Fibroblast of lung (primary cell): ENCODE results near the gene CCDC195. TPM values are rescaled to one million over a fixed set of nuclear protein-coding genes. Genes with fewer than 3 reads are reported as not detected.

Source experiments
- DNase-seq, 2 donors: peaks; one replicate each; pipeline versions ENCODE4 v3.0.0 to v3.0.0-alpha.2; 2010; ENCODE audit warnings: low read depth in 2 of 2
- H2AFZ ChIP-seq: 2 replicates; pipeline ENCODE4 v1.5.1; 2012; ENCODE audit warnings: low read length, control low read depth, inconsistent platforms
- H3K27ac ChIP-seq: 2 replicates; pipeline ENCODE4 v1.5.1; 2011; ENCODE audit warnings: low read length, control low read depth; ENCODE audit not compliant: insufficient read depth
- H3K27me3 ChIP-seq: 2 replicates; pipeline ENCODE4 v1.5.1; 2011; ENCODE audit warnings: mild to moderate bottlenecking, low read length; ENCODE audit not compliant: control insufficient read depth, insufficient read depth
- H3K36me3 ChIP-seq: 2 replicates; pipeline ENCODE4 v1.5.1; 2011; ENCODE audit warnings: low read length; ENCODE audit not compliant: control insufficient read depth, insufficient read depth
- H3K4me1 ChIP-seq: 2 replicates; pipeline ENCODE4 v1.5.1; 2011; ENCODE audit warnings: low read length; ENCODE audit not compliant: control insufficient read depth, insufficient read depth; ENCODE audit errors: extremely low read depth
- H3K4me2 ChIP-seq: 2 replicates; pipeline ENCODE4 v1.5.1; 2011; ENCODE audit warnings: low read length, control low read depth; ENCODE audit not compliant: insufficient read depth; ENCODE audit errors: extremely low read depth
- H3K4me3 ChIP-seq, 4 experiments: fragments of 200-600 bp in 1 of 4; sonication (generic) in 1 of 4; replicated peaks in 1 of 4; 2 replicates each; pipeline ENCODE4 v1.5.1; 2011 to 2016; ENCODE audit warnings: low read length in 4 of 4, low read depth in 3 of 4, mild to moderate bottlenecking in 3 of 4, control low read depth in 2 of 4, inconsistent platforms in 1 of 4, mixed read lengths in 1 of 4; ENCODE audit not compliant: insufficient read depth in 1 of 4; ENCODE audit errors: control extremely low read depth in 1 of 4
- H3K79me2 ChIP-seq: 2 replicates; pipeline ENCODE4 v1.5.1; 2012; ENCODE audit warnings: mild to moderate bottlenecking, low read length, inconsistent platforms; ENCODE audit not compliant: control insufficient read depth, insufficient read depth
- H3K9ac ChIP-seq: 2 replicates; pipeline ENCODE4 v1.5.1; 2011; ENCODE audit warnings: mild to moderate bottlenecking, low read length, control low read depth; ENCODE audit not compliant: insufficient read depth
- H3K9me3 ChIP-seq: 2 replicates; pipeline ENCODE4 v1.5.1; 2012; ENCODE audit warnings: low read depth, low read length; ENCODE audit not compliant: control insufficient read depth, insufficient read depth
- H4K20me1 ChIP-seq: 2 replicates; pipeline ENCODE4 v1.5.1; 2011; ENCODE audit warnings: low read length; ENCODE audit not compliant: control insufficient read depth, insufficient read depth; ENCODE audit errors: extremely low read depth
- EZH2 ChIP-seq: IDR thresholded peaks from 2 replicates; pipeline ENCODE4 v1.5.1; 2012; ENCODE audit warnings: low read length, control low read depth, mild to moderate bottlenecking; ENCODE audit errors: missing control alignments
- polyA plus RNA-seq, 2 donors: library from polyadenylated mRNA; depleted of rRNA in 1 of 2; stranded (reverse) in 1 of 2; unstranded in 1 of 2; fragments of >200 nt; gene quantifications; 2 replicates each; pipeline ENCODE4 v1.2.1, GENCODE V29; 2011 to 2012; ENCODE audit warnings: missing spikeins in 1 of 2
- total RNA-seq: library from RNA; depleted of rRNA; stranded (reverse); fragments of >200 nt; gene quantifications from 2 replicates; pipeline ENCODE4 v1.2.1, GENCODE V29; 2014
- TF ChIP-seq, protein P1 (sequence below), 2 donors: IDR thresholded peaks in 1 of 2; conservative IDR thresholded peaks in 1 of 2; 1 replicate in 1 of 2; 2 replicates in 1 of 2; pipeline ENCODE4 v1.5.1; 2011 to 2012; ENCODE audit warnings: low read length in 2 of 2, control low read depth in 1 of 2, inconsistent platforms in 1 of 2, low read depth in 1 of 2, mild to moderate bottlenecking in 1 of 2

Gene CCDC195
- total and polyA plus RNA-seq, 2 donors (not counting 1 experiment from before 2014, with no cell fraction given): not detected

- Histone ChIP-seq H3K27me3 (no peaks in the 10 kb centered on the region), H3K79me2 (no peaks in the 10 kb centered on the region), H3K36me3 (no peaks in the 10 kb centered on the region), H3K27ac (no peak overlapping the region), H3K4me3 (no peak overlapping the region), H3K4me1 (no peaks in the 10 kb centered on the region), H3K9ac (no peak overlapping the region), H3K9me3 (no peaks in the 10 kb centered on the region), H4K20me1 (no peaks in the 10 kb centered on the region), H2AFZ (no peak overlapping the region), H3K4me2 (no peak overlapping the region)
- TF ChIP-seq, protein P1, sequence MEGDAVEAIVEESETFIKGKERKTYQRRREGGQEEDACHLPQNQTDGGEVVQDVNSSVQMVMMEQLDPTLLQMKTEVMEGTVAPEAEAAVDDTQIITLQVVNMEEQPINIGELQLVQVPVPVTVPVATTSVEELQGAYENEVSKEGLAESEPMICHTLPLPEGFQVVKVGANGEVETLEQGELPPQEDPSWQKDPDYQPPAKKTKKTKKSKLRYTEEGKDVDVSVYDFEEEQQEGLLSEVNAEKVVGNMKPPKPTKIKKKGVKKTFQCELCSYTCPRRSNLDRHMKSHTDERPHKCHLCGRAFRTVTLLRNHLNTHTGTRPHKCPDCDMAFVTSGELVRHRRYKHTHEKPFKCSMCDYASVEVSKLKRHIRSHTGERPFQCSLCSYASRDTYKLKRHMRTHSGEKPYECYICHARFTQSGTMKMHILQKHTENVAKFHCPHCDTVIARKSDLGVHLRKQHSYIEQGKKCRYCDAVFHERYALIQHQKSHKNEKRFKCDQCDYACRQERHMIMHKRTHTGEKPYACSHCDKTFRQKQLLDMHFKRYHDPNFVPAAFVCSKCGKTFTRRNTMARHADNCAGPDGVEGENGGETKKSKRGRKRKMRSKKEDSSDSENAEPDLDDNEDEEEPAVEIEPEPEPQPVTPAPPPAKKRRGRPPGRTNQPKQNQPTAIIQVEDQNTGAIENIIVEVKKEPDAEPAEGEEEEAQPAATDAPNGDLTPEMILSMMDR (conservative IDR thresholded peaks at IDR 0.05 in 1 of 2, IDR thresholded peaks at IDR 0.05 in 1 of 2; ENCODE audit: low read depth in 1 of 2, low read length in 2 of 2): no peak
- no peak for TF ChIP-seq EZH2
- no peak for DNase-seq
These were observed 15.5 kb upstream of the CCDC195 start for GRCh38 chr2:224731665-224732064.

DNA sequence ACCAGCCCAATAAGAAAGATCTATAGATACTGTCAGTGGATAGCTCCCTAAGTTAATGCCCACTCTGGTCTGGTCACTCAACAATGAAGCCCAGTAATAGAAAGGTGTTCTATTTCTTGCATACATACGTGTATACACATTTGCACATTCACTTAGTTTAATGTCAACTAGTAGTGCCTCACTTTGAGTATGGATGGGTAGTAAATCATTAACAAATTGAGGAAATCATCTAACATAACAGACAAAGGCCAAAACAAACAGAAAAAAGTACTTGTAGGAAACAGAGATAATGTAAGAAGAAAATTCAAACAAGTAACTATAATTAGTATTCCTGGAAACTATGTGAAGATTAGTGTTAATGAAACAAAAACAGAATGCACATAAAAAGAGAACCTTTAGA, 13.3 kb upstream of the CCDC195 start:
- no peaks in the 10 kb centered on the region for H3K79me2 ChIP-seq
- no peak overlapping the region for H3K9ac ChIP-seq
- no peak overlapping the region for H3K4me2 ChIP-seq
- TF ChIP-seq EZH2: no peak
- TF ChIP-seq, protein P1 (conservative IDR thresholded peaks at IDR 0.05 in 1 of 2, IDR thresholded peaks at IDR 0.05 in 1 of 2; ENCODE audit: low read depth in 1 of 2, low read length in 2 of 2): no peak
- no peaks in the 10 kb centered on the region for H3K36me3 ChIP-seq
- DNase-seq: no peak
- no peak overlapping the region for H3K27ac ChIP-seq
- no peaks in the 10 kb centered on the region for H4K20me1 ChIP-seq
- H3K9me3 ChIP-seq: no peaks in the 10 kb centered on the region
- no peak overlapping the region for H2AFZ ChIP-seq
- H3K4me3 ChIP-seq: no peak overlapping the region
- H3K27me3 ChIP-seq: no peaks in the 10 kb centered on the region
- H3K4me1 ChIP-seq: no peaks in the 10 kb centered on the region

GRCh38 chr2:224724331-224724730, 8.2 kb upstream of the CCDC195 start:
- no peaks in the 10 kb centered on the region for H3K27me3 ChIP-seq
- no peak for TF ChIP-seq EZH2
- TF ChIP-seq, protein P1 (conservative IDR thresholded peaks at IDR 0.05 in 1 of 2, IDR thresholded peaks at IDR 0.05 in 1 of 2; ENCODE audit: low read depth in 1 of 2, low read length in 2 of 2): no peak

More at GRCh38 chr2:224724331-224724730, 8.2 kb upstream of the CCDC195 start:
- no peak overlapping the region for H2AFZ ChIP-seq
- no peak overlapping the region for H3K9ac ChIP-seq
- DNase-seq: no peak
- no peak overlapping the region for H3K4me3 ChIP-seq
- H3K79me2 ChIP-seq: no peaks in the 10 kb centered on the region
- H3K27ac ChIP-seq: no peak overlapping the region
- H3K36me3 ChIP-seq: no peaks in the 10 kb centered on the region
- H3K9me3 ChIP-seq: no peaks in the 10 kb centered on the region
- H3K4me2 ChIP-seq: no peak overlapping the region
- H3K4me1 ChIP-seq: no peaks in the 10 kb centered on the region
- no peaks in the 10 kb centered on the region for H4K20me1 ChIP-seq
